ENCODE measurements around the gene USP24. TPM values are rescaled to one million over a fixed set of nuclear protein-coding genes. Genes with fewer than 3 reads are reported as not detected.

Gene USP24
- total RNA-seq, 1 experiment from 2014 or later = 35.3 TPM

GRCh38 chr1:55073187-55073916 lies 141.8 kb downstream of the USP24 start:
- Mint-ChIP-seq H3K27ac (no peak overlapping the region), H3K36me3 (ENCODE audit: insufficient read depth in 1 of 3, low read depth in 3 of 3) (peaks cover 31 to 89% (median 71%) of the 10 kb centered on the region in 3 experiments), H3K4me3 (no peak overlapping the region), H3K4me1 (peaks cover 3 to 5% of the 10 kb centered on the region in 2 experiments; a peak in 2 of 4 replicates), H3K9me3 (no peaks in the 10 kb centered on the region), H3K27me3 (ENCODE audit: low read depth) (no peaks in the 10 kb centered on the region)
- Histone ChIP-seq H3T11ph (ENCODE audit: low read length) (no peak overlapping the region), H3K14ac (ENCODE audit: insufficient read depth, low read length) (no peak overlapping the region), H3K27ac (ENCODE audit: insufficient read length, low read depth, low read length) (no peak overlapping the region), H3K23ac (ENCODE audit: insufficient read length, low read depth, low read length) (no peak overlapping the region), H4K20me1 (ENCODE audit: control insufficient read depth, insufficient read depth, insufficient read length) (no peaks in the 10 kb centered on the region), H3K79me1 (ENCODE audit: insufficient read depth, low read depth, low read length, poor library complexity, severe bottlenecking) (no peaks in the 10 kb centered on the region), H2AFZ (ENCODE audit: low read length) (no peak overlapping the region), H4K5ac (ENCODE audit: insufficient read length, low read depth, low read length) (no peak overlapping the region), H3K18ac (ENCODE audit: insufficient read length, low read depth, low read length) (no peak overlapping the region), H3K4me1 (ENCODE audit: insufficient read depth, low read length) (no peaks in the 10 kb centered on the region), H3K4me2 (ENCODE audit: insufficient read depth, insufficient read length, low read length) (no peak overlapping the region), H2BK12ac (ENCODE audit: insufficient read length, low read depth, low read length) (no peak overlapping the region), H2BK120ac (ENCODE audit: low read depth, low read length, poor library complexity, severe bottlenecking) (no peak overlapping the region), H2BK20ac (ENCODE audit: low read depth, low read length, poor library complexity, severe bottlenecking) (no peak overlapping the region), H3K4ac (ENCODE audit: low read depth, low read length) (no peak overlapping the region), H4K91ac (ENCODE audit: insufficient read length, low read depth, low read length) (no peak overlapping the region), H3K79me2 (ENCODE audit: insufficient read depth, low read length) (no peaks in the 10 kb centered on the region), H2BK5ac (ENCODE audit: insufficient read length, low read length) (no peak overlapping the region), H3K23me2 (ENCODE audit: insufficient read length, low read depth, low read length, poor library complexity, severe bottlenecking) (no peaks in the 10 kb centered on the region), H3K9me3 (ENCODE audit: control insufficient read depth, low read depth, low read length) (no peaks in the 10 kb centered on the region), H4K8ac (replicated peaks; ENCODE audit: insufficient read length, low read depth, low read length) (no peak overlapping the region), H2AK5ac (ENCODE audit: insufficient read length, low read length) (no peak overlapping the region), H3K9ac (ENCODE audit: extremely low read depth, insufficient read length, low read length) (no peak overlapping the region), H3K27me3 (ENCODE audit: insufficient read depth, low read length) (no peaks in the 10 kb centered on the region), H3K56ac (ENCODE audit: insufficient read length, low read depth, low read length) (no peak overlapping the region), H2BK15ac (ENCODE audit: low read depth, low read length) (no peak overlapping the region)
- WGBS (ENCODE audit: extremely low coverage, insufficient read length, low lambda C conversion rate) = no CpG with 5 or more reads among the region's 3 CpGs
- DNase-seq = no peak
- TF ChIP-seq CTCF (conservative IDR thresholded peaks at IDR 0.05) = no peak

All from H9 (cell line).